GM19035 (cell line): ENCODE data around the gene REEP1.

Source experiments
- ATAC-seq: cut with Tn5 transposase; IDR thresholded peaks from one replicate; pipeline ENCODE4 v1.9.1; 2021; ENCODE audit not compliant: unreplicated experiment

Gene REEP1

DNA sequence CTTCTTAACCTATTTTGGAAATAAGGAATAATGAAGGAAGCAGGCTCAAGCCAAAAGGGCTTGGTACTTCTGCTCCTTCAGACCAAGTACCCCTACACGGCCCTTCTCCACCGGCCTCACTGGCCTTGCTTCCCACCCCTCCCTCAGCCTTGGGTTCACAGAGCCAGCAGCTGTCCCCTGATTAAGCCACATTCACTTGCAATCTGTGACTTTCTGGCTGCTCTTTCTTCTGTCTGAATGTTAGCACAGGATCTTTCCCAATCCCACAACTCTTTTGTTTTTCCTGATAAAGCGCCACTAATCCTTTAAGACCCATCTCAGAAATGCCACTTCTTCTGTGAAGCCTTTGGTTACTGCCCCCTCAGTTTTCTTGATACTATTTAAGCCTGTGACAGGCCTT, 52.4 kb downstream of the REEP1 start:
- ATAC-seq: no peak

DNA sequence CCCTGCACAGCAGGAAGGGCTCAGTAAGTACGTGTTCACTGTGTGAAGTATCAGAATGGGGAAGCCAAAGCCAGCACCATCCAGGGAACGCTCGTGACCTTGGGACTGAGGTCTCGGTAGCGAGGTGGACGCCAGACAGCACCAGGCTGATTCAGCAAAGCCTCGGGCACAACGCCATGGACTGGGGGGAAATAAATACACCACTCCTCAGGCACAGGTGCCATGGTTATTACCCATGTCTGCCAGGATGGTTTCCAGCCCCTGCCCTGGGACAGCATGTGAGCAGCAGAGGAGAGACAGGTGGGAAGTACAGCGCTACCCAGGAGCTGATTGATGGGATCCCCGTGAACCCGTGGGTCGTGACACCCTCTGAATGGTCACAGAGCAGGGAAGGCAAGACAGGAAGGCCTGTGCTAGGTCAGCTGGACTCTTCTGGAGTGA, 53.0 kb downstream of the REEP1 start:
- no peak for ATAC-seq

DNA sequence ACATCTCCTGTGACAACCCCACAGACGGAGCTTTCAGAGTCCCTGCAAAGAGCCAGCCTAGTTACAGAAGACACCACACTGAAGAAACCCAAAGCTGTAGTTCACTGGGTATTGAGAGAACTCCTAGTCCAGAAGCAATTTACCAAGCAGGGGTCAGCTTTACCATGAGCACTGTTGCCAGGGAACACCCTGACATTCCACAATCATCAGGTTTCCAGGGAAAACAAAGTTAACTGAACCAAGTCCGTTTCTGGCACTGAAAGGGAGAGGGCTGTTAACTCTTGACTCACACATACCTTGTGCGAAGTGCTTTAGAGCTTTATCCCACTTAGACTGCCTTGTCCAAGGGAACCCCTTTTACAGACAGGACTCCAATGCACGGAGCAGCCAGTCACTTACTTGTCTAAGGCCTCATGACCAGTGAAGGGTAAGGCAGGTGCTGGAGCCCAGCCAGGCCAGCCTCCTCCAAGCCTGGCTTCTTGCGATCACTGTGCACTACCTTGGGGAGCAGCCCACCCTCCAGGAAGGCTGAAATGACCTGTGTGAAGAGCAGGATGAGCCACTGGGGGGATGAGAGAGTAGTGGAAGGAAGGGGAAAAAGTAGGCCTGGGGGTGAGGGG, 53.9 kb downstream of the REEP1 start:
- ATAC-seq: no peak

DNA sequence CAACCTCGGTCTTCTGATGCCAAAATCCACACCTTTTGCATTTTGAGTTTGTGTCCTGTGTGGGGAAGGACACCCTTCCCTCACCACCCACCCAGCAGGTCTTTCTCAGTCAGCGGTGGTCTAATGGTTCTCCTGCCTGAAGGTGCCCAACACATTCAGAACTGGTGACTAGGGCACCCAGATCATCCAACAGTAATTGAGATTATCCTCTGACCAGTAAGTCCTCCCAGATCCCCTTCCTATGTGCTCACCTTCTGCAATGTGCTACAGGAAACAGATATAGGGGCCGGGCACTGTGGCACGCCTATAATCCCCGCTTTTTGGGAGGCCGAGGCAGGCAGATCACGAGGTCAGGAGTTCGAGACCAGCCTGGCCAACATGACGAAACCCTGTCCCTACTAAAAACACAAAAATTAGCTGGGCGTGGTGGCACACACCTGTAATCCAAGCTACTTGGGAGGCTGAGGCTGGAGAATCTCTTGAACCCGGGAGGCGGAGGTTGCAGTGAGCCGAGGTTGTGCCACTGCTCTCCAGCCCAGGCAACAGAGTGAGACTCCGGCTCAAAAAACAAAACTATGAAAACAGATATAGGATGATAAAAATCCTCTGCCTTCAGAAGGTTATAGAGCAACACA, 56.2 kb downstream of the REEP1 start:
- no peak for ATAC-seq

DNA sequence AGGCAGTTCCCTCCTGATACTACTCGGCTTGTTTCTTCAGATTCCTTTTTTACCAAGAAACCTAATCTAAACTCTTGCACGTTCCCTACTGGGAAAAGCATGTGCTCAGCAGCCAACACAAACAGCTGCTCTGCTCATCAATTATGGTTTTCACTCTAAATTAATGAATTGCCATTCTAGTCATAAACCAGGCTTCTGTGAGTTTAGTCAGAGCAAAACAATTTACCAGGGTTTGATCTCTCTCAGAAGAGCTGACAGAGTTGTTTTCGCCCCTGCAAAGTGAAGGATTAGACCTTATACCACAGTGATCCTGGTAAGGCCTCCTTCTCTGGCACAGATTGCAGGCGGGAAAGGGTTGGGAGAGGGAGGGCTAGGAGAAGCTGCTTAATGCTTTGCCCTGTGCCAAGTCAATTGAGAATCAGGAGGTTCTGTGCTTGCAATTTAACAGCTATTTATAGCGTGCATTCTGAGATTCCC, 57.2 kb downstream of the REEP1 start:
- ATAC-seq: no peak

GRCh38 chr2:86275962-86276361, 61.5 kb downstream of the REEP1 start:
- no peak for ATAC-seq

DNA sequence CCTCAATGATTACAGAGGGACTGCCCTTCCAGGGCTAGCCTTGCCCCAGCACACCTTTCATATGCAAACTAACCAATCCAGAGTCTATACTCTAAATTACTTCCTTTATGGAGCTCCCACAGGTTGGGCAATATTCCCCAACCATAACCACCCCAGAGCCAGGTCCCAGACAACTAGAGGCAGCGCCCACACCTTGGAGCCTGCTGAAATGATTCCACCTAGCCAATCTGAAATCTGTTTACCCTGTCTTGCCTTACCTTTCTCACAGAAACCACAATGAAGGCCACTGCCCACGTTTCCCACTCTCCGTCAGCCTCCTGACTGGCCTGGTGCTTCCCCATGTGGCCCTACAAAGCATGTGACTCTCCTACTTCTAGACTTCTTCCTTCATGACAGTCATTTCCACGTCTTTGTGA, 62.0 kb downstream of the REEP1 start:
- ATAC-seq: no peak

DNA sequence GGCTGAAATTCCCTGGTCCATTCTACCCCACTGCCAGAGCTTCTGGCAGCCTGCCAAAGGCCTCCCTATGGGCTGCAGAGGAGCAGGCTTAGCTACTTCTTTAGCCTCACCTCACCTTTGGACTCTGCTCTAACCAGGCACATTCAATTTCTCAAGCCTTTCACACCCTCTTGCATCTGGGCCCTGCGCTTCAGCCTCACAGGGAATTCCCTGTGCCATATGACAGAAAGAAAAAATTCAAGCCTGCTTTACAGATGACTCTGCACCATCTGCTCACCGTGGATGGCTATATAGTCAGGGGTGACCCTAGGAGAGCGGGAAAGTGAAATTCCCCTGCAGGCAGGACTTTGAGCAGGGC, 62.5 kb downstream of the REEP1 start:
- ATAC-seq: no peak

- no peak for ATAC-seq
These were observed 63.0 kb downstream of the REEP1 start for GRCh38 chr2:86274265-86274917.

GRCh38 chr2:86272111-86272510, 65.3 kb downstream of the REEP1 start:
- ATAC-seq: no peak

GRCh38 chr2:86271248-86271647, 66.2 kb downstream of the REEP1 start:
- ATAC-seq: no peak

DNA sequence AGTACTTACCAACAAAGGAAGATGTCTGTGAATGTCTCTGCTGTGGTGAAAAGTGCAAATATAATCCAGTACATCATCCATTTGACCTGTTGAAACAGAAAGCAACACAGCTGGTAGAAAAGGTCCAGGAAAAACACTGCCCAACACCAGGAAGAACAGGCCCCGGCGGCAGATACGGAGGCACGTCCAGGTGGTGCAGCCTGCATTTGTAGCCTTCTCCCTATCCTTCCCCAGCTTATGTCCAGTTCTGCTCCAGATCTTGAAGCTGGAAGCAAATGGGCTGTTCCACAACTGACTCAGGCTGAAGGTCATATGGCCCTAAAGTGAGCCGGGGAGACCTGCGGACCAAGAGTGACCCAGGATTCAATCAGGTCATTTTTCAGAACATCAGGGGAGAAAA, 73.5 kb downstream of the REEP1 start:
- no peak for ATAC-seq

GRCh38 chr2:86260978-86261377, 76.4 kb downstream of the REEP1 start:
- ATAC-seq: no peak

- ATAC-seq: no peak
These were observed 79.3 kb downstream of the REEP1 start for GRCh38 chr2:86258106-86258505.

DNA sequence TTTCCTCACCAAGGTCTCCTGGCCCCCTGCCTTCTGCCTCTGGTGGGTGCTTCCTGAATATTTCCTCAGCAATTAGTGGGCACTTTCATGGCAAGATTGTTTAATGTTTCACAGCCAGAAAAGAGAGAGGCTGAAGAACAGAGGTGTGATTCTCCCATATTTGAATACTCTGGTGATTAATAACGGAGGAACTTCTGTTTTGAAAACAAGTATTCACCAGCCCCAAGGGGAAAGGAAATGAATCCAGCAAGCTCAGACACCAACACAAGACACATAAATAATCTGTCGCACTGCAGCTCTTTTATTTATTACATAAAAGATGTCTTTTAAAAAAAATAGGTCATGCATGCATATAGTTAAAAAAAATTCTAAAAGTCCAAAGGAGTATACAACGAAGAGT, 80.4 kb downstream of the REEP1 start:
- ATAC-seq: no peak

- no peak for ATAC-seq
These were observed 81.1 kb downstream of the REEP1 start for GRCh38 chr2:86256300-86256699.

DNA sequence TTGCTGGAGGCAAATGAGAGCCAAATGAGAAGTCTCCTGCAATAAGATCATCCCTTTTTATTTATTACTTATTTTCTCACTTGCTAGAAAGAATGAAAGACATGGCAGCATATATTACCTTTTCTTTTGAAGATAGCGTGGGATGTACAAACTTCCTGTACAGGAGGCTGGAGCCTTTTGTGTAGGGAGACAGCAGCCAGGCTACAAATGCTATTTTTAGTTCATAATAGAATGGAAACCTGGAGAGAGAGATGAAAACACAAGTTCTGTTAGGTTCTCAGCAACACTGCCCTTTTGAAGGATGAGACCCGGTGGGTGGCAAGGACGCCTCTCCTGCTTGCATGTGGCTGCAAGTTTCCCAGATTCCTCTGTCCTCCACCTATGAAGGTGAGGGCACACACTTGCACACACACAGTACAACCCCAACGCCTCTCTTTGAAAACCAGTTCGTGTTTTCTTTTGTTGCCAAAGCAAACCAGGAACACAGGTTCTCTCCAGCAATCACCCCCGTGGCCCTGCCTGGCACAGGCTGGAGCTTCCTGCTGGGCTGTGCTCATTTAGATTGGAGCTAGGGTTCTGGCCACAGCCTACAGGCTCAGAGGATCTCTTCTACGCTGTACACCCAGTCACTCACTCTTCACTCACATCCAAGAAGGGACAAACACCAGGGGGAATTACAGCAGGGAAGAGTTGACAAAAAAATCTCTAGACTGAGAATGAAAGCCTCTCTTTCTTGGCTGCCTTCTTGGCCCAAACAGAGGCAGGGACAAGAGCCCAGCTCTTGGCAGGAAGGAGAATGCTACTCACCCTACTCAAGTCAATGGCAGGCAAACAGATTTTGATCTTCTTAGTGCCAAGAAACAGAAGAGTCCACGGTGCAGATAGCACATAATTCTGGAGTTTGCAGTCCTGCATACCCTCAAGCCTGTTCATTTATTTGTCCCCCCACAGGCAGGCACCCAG, 82.6 kb downstream of the REEP1 start:
- ATAC-seq: no peak

DNA sequence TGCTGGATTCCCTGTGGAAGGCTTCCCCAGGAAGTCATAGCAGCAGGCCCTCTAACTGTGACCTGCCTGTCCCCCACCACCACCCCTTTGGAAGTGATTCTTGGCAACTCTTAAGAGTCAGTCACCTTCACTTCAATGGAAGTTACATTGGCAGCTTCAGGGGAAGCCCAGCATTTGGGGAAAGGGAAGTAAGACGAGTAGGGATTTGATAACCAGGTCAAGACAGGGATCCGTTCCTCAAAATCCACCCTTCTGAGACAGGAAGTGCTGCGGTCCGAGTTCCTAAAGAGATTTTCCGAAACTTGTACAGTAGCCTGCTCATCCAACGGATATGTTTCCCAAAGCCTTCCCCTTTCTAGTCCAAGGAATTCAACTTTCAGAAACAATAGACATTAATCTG, 84.0 kb downstream of the REEP1 start:
- no peak for ATAC-seq

GRCh38 chr2:86251840-86252266, 85.6 kb downstream of the REEP1 start:
- no peak for ATAC-seq

DNA sequence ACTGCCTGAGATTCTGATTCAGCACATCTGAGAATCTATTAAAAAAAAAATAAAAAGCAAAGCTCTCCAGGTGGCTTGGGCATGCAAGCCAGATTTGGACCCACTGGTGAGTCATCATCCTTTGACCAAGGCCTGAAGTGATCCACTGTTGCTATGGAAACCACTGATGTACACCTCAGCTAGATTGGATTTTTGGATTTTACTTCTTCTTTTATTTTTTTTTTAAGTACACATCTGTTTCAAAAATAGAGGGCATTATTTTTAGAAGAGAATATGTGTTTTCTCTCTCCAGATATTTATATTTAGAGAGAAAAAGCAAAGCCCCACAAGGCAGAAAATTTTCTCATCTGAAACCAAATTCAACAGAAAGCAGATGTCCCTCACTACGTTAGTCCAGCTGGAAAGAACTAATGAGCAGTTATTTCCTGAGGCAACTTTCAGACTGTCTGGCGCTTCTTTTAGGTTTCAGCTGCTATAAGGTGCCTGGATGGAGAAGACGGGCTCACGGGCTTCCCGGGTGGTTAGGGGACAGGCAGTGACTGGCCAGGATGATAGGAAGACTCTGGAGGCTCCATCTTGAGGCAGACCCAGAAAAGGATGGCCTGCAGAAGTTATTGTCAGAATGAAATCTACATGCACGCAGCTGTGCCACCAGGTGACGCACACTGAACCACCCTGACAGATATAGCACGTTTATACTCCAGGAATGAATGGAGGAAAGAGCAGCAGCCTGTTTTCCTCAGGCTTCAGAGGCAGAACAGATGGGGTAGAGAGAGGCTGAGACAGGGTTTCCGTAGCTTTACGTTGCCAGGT, 87.6 kb downstream of the REEP1 start:
- peak; percentile 77 for ATAC-seq
